PC-3 (cell line): ENCODE data around the gene PPP6R1. TPM values are rescaled to one million over a fixed set of nuclear protein-coding genes. Genes with fewer than 3 reads are reported as not detected.

Experiments used
- ATAC-seq: fragments of 200-7000 bp; cut with Tn5 transposase; 2 replicates; pipeline ENCODE4 v1.9.1; 2020; ENCODE audit warnings: mild to moderate bottlenecking, moderate library complexity
- BruUV-seq: library from RNA; stranded (reverse); fragments of 400-500 nt; replicated peaks from 2 replicates; lab custom pipeline; 2021; lab: Mats Ljungman, UMichigan
- CTCF ChIA-PET: fragments of 300-600 bp; sonication (Branson Sonifier 250); formaldehyde crosslinking; loops from one replicate; lab custom pipeline; 2022; ENCODE audit warnings: antibody characterized with exemption; lab: Charles Lee
- POLR2A ChIA-PET: fragments of 300-600 bp; sonication (Branson Sonifier 250); formaldehyde crosslinking; loops from one replicate; lab custom pipeline; 2022; ENCODE audit warnings: antibody characterized with exemption; ENCODE audit not compliant: unreplicated experiment; lab: Charles Lee
- DNase-seq: peaks from one replicate; pipeline ENCODE4 v3.0.0-alpha.2; 2015
- H2AFZ ChIP-seq: fragments of 300-600 bp; sonication (generic); 2 replicates; pipeline ENCODE4 v1.6.0; 2016; ENCODE audit warnings: antibody characterized with exemption, low read length
- H3F3A ChIP-seq: fragments of 300-600 bp; sonication (generic); one replicate; pipeline ENCODE4 v1.6.0; 2017; ENCODE audit warnings: antibody characterized with exemption, low read length, control low read depth, mild to moderate bottlenecking; ENCODE audit not compliant: unreplicated experiment
- H3K27ac ChIP-seq: fragments of 300-600 bp; sonication (generic); 2 replicates; pipeline ENCODE4 v1.5.1; 2016; ENCODE audit warnings: mild to moderate bottlenecking, low read length
- H3K27me3 ChIP-seq: fragments of 300-600 bp; sonication (generic); 2 replicates; pipeline ENCODE4 v1.6.1; 2016; ENCODE audit warnings: low read length, mixed read lengths
- H3K36me3 ChIP-seq: fragments of 300-600 bp; sonication (generic); 2 replicates; pipeline ENCODE4 v1.6.1; 2016; ENCODE audit warnings: low read depth, mixed run types, low read length, mixed read lengths
- H3K4me1 ChIP-seq: fragments of 300-600 bp; sonication (generic); 2 replicates; pipeline ENCODE4 v1.5.1; 2016; ENCODE audit warnings: low read length; ENCODE audit not compliant: insufficient read depth
- H3K4me2 ChIP-seq: fragments of 300-600 bp; sonication (generic); 2 replicates; pipeline ENCODE4 v1.6.0; 2016; ENCODE audit warnings: low read length
- H3K4me3 ChIP-seq: fragments of 300-600 bp; sonication (generic); 2 replicates; pipeline ENCODE4 v1.5.1; 2016; ENCODE audit warnings: mild to moderate bottlenecking, low read length, mixed read lengths
- H3K79me2 ChIP-seq: fragments of 300-600 bp; sonication (generic); 2 replicates; pipeline ENCODE4 v1.6.1; 2017; ENCODE audit warnings: low read length, mixed read lengths
- H3K9ac ChIP-seq: fragments of 300-600 bp; sonication (generic); 2 replicates; pipeline ENCODE4 v1.6.0; 2016; ENCODE audit warnings: mild to moderate bottlenecking, low read length
- H3K9me2 ChIP-seq: fragments of 300-600 bp; sonication (generic); replicated peaks from 2 replicates; pipeline ENCODE4 v1.6.1; 2016; ENCODE audit warnings: mixed run types, low read length, mixed read lengths
- H3K9me3 ChIP-seq: fragments of 300-600 bp; sonication (generic); 2 replicates; pipeline ENCODE4 v1.6.1; 2016; ENCODE audit warnings: low read length, mixed read lengths
- H4K20me1 ChIP-seq: fragments of 300-600 bp; sonication (generic); 2 replicates; pipeline ENCODE4 v1.6.1; 2016; ENCODE audit warnings: low read length, mixed read lengths
- EZH2 ChIP-seq: fragments of 300-600 bp; sonication (generic); IDR thresholded peaks from one replicate; pipeline ENCODE4 v1.6.1; 2017; ENCODE audit warnings: antibody characterized with exemption, mild to moderate bottlenecking, low read length; ENCODE audit not compliant: unreplicated experiment
- EZH2phosphoT487 ChIP-seq: fragments of 300-600 bp; sonication (generic); IDR thresholded peaks from 2 replicates; pipeline ENCODE4 v1.6.1; 2018; ENCODE audit warnings: mild to moderate bottlenecking, antibody characterized with exemption, low read length, borderline replicate concordance
- intact Hi-C: fragments of 100-400 bp; cut with micrococcal nuclease; formaldehyde crosslinking; loops from 2 replicates; pipeline ENCODE4 v1.9.0; 2023
- total RNA-seq: library from RNA; depleted of rRNA; stranded (reverse); fragments of >200 nt; gene quantifications from 2 replicates; pipeline ENCODE4 v1.2.3, GENCODE V29; 2014
- TF ChIP-seq, protein P1 (sequence below): fragments of 300-600 bp; sonication (generic); conservative IDR thresholded peaks from 2 replicates; pipeline ENCODE4 v1.5.1; 2017; ENCODE audit warnings: antibody characterized with exemption, low read depth, mild to moderate bottlenecking, low read length

Gene PPP6R1
- total RNA-seq, 1 experiment from 2014 or later, result 159 TPM

DNA sequence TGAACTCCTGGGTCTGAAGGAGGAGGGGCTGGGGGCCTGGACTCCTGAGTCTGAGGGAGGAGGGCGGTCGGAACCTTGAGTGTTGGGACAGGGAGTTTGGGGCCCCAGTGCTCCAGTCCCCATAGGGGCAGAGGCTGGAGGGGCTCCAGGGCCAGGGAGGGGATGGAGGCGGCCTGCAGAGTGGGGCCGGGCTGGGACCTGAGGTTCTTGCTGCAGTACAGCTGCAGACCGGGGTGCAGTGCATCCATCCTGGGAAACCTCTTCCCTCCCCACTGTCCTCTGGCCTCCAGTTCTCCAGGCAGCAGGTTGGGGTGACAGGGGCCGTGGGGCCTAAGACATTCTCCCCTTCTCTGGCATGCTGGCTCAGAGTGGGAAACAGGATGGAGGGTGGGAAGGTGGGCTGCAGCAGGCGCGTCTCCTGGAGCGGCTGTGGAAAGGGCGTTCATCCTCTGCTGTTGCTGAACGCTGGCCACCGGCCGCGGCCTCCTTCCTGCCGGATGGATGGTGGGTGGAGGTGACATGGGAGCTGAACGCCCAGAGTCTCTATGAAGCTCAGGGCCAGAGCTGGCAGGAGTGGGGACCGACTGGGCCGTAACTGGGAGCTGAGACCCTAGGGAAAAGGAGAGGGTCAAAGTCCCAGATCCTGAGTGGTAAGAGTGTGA lies 26.5 kb upstream of the PPP6R1 start:
- H3K9me3 ChIP-seq, result no peaks in the 10 kb centered on the region
- H3F3A ChIP-seq, result peaks cover 7% of the 10 kb centered on the region
- no peaks in the 10 kb centered on the region for H3K79me2 ChIP-seq
- CTCF ChIA-PET, result no interaction called here
- H3K4me1 ChIP-seq, result peaks cover 4% of the 10 kb centered on the region; the same call in 1 of the 2 replicates
- TF ChIP-seq EZH2phosphoT487, result no peak
- TF ChIP-seq, protein P1, sequence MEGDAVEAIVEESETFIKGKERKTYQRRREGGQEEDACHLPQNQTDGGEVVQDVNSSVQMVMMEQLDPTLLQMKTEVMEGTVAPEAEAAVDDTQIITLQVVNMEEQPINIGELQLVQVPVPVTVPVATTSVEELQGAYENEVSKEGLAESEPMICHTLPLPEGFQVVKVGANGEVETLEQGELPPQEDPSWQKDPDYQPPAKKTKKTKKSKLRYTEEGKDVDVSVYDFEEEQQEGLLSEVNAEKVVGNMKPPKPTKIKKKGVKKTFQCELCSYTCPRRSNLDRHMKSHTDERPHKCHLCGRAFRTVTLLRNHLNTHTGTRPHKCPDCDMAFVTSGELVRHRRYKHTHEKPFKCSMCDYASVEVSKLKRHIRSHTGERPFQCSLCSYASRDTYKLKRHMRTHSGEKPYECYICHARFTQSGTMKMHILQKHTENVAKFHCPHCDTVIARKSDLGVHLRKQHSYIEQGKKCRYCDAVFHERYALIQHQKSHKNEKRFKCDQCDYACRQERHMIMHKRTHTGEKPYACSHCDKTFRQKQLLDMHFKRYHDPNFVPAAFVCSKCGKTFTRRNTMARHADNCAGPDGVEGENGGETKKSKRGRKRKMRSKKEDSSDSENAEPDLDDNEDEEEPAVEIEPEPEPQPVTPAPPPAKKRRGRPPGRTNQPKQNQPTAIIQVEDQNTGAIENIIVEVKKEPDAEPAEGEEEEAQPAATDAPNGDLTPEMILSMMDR, result no peak
- TF ChIP-seq EZH2, result no peak
- no peak overlapping the region for H3K4me3 ChIP-seq
- 0 out of 2 replicates have a peak, but pooled peaks cover 4% of the 10 kb centered on the region for H3K27me3 ChIP-seq
- H3K4me2 ChIP-seq, result 0 out of 2 replicates have a peak overlapping the region, but pooled peaks have one; percentile 44
- POLR2A ChIA-PET, result no interaction called here
- intact Hi-C loops, result no loop called here
- H3K27ac ChIP-seq, result no peak overlapping the region
- ATAC-seq, result no peak
- H3K9me2 ChIP-seq, result no peaks in the 10 kb centered on the region
- BruUV-seq, result no TSS peak
- no peak overlapping the region for H3K9ac ChIP-seq
- DNase-seq, result no peak
- H2AFZ ChIP-seq, result no peak overlapping the region
- no peaks in the 10 kb centered on the region for H3K36me3 ChIP-seq
- no peaks in the 10 kb centered on the region for H4K20me1 ChIP-seq

DNA sequence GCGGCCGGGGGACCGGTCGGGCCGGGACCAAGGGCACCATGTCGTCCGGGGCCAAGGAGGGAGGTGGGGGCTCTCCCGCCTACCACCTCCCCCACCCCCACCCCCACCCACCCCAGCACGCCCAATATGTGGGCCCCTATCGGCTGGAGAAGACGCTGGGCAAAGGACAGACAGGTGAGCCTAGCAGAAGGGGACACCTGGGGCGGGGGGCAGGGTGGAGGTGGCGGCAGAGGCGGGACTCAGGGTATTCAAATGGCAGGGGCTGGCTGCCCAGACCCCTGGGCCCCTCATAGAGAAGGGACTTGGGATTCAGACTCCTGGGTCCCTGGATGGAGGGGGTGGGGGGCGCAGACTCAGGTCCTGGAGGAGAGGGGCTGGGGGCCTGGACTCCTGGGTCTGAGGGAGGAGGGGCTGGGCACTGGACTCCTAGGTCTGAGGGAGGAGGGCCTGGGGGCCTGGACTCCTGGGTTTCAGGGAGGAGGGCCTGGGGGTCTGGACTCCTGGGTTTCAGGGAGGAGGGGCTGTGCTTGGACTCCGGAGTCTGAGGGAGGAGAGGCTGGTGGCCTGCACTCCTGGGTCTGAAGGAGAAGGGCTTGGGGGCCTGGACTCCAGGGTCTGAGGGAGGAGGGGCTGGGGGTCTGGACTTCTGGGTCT lies 25.7 kb upstream of the PPP6R1 start:
- no peak for ATAC-seq
- Histone ChIP-seq H3K27ac (no peak overlapping the region), H3K36me3 (no peaks in the 10 kb centered on the region), H3K9me2 (no peaks in the 10 kb centered on the region), H3K9ac (no peak overlapping the region), H3K4me1 (peaks cover 4% of the 10 kb centered on the region; the same call in 1 of the 2 replicates), H4K20me1 (no peaks in the 10 kb centered on the region), H3K9me3 (no peaks in the 10 kb centered on the region), H3K79me2 (peaks cover 3% of the 10 kb centered on the region), H3K4me2 (peak overlapping the region; percentile 44; the same call in 1 of the 2 replicates), H3K4me3 (peak overlapping the region; percentile 42; the same call in 1 of the 2 replicates), H3F3A (peaks cover 7% of the 10 kb centered on the region), H3K27me3 (0 out of 2 replicates have a peak, but pooled peaks cover 4% of the 10 kb centered on the region), H2AFZ (no peak overlapping the region)
- intact Hi-C loops, result no loop called here
- DNase-seq, result no peak
- TF ChIP-seq, protein P1, result no peak
- TF ChIP-seq EZH2phosphoT487, result no peak
- no peak for TF ChIP-seq EZH2
- CTCF ChIA-PET, result no interaction called here
- POLR2A ChIA-PET, result no interaction called here
- BruUV-seq, result no TSS peak
